Neutrophil (primary cell): ENCODE measurements around the gene ATXN10.

Source experiments
- H3K27ac ChIP-seq: fragments of 200-600 bp; sonication (generic); 2 replicates; pipeline ENCODE4 v1.5.1; 2016; ENCODE audit warnings: mild to moderate bottlenecking, moderate library complexity
- H3K27me3 ChIP-seq: fragments of 200-600 bp; sonication (generic); 2 replicates; pipeline ENCODE4 v1.6.0; 2016; ENCODE audit warnings: mild to moderate bottlenecking
- H3K36me3 ChIP-seq: fragments of 200-600 bp; sonication (generic); 2 replicates; pipeline ENCODE4 v1.5.1; 2017
- H3K4me1 ChIP-seq, 2 experiments: fragments of 200-600 bp in 1 of 2; sonication (generic) in 1 of 2; 1 replicate in 1 of 2; 2 replicates in 1 of 2; pipeline versions ENCODE4 v1.5.1 to v1.6.1; 2013 to 2016; ENCODE audit warnings: low read depth in 1 of 2, low read length in 1 of 2, mild to moderate bottlenecking in 1 of 2, moderate library complexity in 1 of 2; ENCODE audit not compliant: control insufficient read depth in 1 of 2, insufficient read depth in 1 of 2
- H3K4me3 ChIP-seq, 2 experiments: fragments of 200-600 bp in 1 of 2; sonication (generic) in 1 of 2; 1 replicate in 1 of 2; 2 replicates in 1 of 2; pipeline ENCODE4 v1.5.1; 2013 to 2016; ENCODE audit warnings: low read depth in 1 of 2, low read length in 1 of 2, mild to moderate bottlenecking in 1 of 2, moderate library complexity in 1 of 2
- H3K9me3 ChIP-seq: fragments of 200-600 bp; sonication (generic); 2 replicates; pipeline ENCODE4 v1.5.1; 2016
- TF ChIP-seq, protein P1 (sequence below): fragments of 200-600 bp; sonication (generic); IDR thresholded peaks from 2 replicates; pipeline ENCODE4 v1.5.1; 2016; ENCODE audit warnings: antibody characterized with exemption

Gene ATXN10

DNA sequence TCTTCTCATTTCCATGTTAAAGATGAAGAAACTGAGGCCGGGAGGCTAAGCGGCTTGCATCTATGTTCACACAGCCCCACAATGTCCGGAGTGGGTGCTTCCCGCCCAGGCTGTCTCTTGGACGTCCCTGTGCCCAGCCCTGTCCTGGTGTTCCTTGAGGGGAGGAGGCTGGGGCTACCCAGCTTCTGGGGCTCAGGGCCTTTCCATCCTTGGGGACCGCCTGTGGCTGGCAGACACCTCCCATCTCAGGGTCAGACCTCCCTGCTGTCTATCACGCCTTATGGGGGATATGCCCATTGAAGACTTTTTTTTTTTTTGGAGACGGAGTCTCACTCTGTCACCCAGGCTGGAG lies 209.9 kb downstream of the ATXN10 start:
- Histone ChIP-seq H3K4me1 (no peaks in the 10 kb centered on the region), H3K27me3 (peaks cover 81% of the 10 kb centered on the region), H3K9me3 (no peaks in the 10 kb centered on the region), H3K27ac (no peak overlapping the region), H3K36me3 (no peaks in the 10 kb centered on the region), H3K4me3 (no peak overlapping the region)
- TF ChIP-seq, protein P1, sequence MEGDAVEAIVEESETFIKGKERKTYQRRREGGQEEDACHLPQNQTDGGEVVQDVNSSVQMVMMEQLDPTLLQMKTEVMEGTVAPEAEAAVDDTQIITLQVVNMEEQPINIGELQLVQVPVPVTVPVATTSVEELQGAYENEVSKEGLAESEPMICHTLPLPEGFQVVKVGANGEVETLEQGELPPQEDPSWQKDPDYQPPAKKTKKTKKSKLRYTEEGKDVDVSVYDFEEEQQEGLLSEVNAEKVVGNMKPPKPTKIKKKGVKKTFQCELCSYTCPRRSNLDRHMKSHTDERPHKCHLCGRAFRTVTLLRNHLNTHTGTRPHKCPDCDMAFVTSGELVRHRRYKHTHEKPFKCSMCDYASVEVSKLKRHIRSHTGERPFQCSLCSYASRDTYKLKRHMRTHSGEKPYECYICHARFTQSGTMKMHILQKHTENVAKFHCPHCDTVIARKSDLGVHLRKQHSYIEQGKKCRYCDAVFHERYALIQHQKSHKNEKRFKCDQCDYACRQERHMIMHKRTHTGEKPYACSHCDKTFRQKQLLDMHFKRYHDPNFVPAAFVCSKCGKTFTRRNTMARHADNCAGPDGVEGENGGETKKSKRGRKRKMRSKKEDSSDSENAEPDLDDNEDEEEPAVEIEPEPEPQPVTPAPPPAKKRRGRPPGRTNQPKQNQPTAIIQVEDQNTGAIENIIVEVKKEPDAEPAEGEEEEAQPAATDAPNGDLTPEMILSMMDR: no peak

DNA sequence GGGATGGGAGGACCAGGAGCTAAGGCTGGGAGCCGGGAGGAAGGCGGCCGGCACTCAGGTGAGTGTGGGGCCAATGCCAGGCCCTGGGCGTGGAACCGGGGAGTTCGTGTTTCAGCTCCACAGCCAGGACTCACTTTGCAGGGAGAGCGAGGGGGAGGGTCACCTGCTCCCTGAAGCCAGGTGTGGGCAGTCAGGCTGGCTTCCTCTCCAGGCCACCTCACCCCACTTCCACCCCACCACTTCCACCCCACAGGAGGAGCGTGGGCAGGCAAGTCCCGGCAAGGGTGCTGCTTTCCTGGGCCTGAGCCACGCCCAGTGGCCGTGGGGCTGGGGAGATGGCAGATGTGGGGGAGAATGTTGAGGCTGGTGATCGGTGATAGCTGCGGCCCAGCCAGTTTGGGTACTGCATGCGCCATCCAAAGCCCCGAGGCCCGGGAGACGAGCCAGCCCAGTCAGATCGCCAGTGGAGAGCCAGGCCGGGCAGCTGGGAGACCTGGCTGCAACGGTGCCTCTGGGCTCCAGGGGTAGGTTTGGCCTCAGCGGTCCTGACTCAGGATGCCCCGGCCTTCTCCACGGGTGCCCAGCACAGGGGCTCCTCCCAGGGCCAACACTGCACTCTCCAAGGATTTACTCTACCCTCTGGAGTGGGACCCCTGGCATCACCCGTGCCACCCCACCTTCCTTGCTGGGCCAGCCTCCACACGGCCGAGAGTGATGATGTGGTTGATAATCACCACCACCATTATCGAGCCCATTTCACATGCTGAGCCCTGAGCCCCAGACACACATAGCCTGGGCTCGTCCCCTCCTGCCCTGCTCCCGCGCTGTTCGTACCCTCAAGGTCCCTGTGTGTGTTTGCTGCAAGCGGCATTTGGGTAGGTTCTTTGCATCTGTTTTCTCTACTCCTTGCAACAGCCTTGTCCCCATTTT lies 211.5 kb downstream of the ATXN10 start:
- Histone ChIP-seq H3K36me3 (no peaks in the 10 kb centered on the region), H3K27me3 (peaks cover 67% of the 10 kb centered on the region), H3K4me3 (no peak overlapping the region), H3K4me1 (no peaks in the 10 kb centered on the region), H3K27ac (no peak overlapping the region), H3K9me3 (no peaks in the 10 kb centered on the region)
- TF ChIP-seq, protein P1: no peak

DNA sequence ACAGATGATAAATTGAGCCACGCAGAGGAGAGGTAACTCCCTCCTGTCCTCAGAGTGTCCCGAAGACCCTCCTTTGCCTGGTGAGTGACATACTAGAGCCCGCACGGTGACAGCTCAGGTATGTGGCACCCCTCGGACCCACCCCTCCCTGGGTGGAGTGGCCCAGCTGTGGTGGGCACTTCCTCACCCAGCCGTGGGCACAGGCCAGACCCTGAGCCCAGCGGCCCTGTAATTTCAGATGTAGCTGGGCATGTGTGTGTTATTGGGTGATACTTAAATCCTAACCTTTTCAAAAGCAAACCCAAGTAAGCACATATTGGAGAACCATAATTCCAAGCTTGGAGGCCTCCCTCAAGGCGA lies 212.2 kb downstream of the ATXN10 start:
- TF ChIP-seq, protein P1: no peak
- no peaks in the 10 kb centered on the region for H3K36me3 ChIP-seq
- peaks cover 67% of the 10 kb centered on the region for H3K27me3 ChIP-seq
- H3K4me1 ChIP-seq: no peaks in the 10 kb centered on the region
- H3K9me3 ChIP-seq: no peaks in the 10 kb centered on the region
- no peak overlapping the region for H3K27ac ChIP-seq
- H3K4me3 ChIP-seq: no peak overlapping the region

DNA sequence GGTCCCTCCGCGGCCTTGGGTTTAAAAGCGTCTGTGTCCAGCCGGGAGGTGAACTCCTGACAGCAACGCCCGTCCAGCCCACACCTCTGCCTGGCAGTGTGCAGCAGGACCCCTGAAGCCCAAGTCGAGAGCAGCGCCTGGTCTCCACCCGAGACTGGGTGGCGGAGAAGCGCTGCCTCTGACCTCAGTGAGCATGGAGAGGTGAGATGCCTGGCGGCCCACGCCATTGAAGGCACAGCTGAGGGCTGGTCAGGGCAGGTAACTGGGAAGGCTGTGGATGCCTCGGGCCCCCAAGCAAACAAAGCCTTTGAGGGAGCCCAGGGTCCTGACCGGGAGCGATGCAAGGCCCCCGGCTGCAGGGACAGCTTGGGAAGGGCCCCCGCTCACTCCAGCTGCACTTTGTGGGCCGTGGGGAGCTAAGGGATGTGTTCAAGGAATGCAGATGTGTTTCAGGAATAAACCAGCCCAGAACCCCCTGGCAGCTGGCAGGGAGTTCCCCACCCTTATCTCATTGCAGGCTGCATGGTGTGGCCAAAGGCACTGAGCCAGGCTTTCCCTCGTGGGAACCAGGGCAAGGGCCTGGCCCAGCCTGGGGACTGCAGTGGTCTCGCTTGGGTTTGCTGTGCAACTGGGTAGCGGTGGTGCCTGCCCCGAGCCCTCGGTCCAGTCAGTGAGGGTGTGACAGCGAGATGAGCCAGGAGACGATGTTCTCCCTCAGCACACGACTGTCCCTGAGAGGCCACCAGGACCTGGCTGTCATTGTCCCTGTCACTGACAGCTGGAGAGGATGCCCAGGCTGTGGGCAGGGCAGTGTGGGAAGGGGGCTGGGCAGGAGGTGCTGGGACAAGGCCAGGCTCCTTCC lies 212.8 kb downstream of the ATXN10 start:
- Histone ChIP-seq H3K4me1 (no peaks in the 10 kb centered on the region), H3K9me3 (no peaks in the 10 kb centered on the region), H3K36me3 (no peaks in the 10 kb centered on the region), H3K27ac (no peak overlapping the region), H3K4me3 (no peak overlapping the region), H3K27me3 (peaks cover 67% of the 10 kb centered on the region)
- TF ChIP-seq, protein P1: no peak

DNA sequence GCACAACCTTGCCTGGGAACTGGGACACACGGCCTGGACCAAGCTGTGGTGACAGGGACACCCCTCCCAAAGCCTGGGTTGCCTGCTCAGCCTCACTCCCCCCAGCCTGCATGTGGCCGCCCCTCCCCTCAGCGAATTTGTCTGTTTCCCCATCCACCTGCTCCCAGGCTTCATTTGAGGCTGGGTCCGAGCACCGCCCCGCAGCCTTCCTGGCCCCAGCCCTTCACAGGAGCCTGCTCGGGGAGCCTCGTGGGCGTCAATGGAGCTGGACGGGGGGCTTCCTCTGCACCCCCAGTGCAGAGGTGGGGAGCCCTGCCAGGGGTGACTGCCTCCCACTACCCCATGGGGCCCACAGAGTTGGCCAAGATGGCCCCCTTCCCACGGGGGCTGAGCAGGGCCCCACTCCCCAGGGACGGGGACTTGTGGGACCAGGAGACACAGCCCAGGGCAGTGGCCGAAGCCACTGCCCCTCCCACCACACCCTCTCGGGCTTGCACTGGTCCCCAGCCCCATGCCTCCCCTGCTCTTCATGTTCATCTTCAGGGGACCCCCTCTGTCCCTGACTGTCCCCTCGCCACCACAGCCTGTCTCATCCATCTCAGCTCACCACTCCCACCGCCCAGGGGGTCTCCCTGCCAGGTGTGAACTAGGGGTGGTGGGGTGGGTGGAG lies 213.7 kb downstream of the ATXN10 start:
- Histone ChIP-seq H3K4me3 (no peak overlapping the region), H3K27ac (no peak overlapping the region), H3K36me3 (no peaks in the 10 kb centered on the region), H3K9me3 (no peaks in the 10 kb centered on the region), H3K4me1 (no peaks in the 10 kb centered on the region), H3K27me3 (peaks cover 67% of the 10 kb centered on the region)
- TF ChIP-seq, protein P1: no peak
